ENCODE results near the gene TLL2.

TLL2 gene

DNA sequence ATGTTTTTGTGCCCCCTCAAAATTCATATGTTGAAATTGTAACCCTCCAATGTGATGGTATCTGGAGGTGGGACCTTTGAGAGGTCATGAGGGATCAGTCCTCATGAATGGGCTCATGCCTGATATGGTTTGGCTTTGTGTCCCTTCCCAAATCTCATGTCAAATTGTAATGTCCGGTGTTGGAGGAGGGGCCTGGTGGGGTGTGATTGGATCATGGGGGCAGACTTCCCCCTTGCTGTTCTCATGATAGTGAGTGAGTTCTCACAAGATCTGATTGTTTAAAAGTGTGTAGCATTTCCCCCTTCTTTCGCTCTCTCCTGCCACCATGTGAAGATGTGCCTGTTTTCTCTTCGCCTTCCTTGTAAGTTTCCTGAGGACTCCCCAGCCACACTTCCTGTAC, 53.4 kb downstream of the TLL2 start:
- no peak for DNase-seq

DNA sequence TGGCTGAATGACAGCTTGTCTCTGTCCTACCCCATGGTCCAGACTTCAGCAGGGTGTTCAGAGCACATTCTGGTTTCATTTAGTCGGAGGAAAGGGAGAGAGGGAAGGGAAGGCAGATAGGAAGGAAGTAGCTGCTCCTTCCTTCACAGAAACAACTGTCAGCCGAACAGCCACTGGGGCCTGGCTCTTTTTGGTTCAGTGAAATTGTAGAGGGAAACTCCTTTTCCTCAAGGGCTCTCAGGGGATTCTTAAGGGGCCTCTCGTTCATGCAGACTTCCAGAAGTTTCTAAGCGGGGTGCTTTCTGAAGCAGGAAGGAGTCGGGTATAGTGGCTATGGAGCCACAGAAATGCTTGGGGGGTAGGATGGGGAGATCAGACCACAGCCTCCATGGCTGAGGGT, 56.4 kb downstream of the TLL2 start:
- DNase-seq, result no peak

DNA sequence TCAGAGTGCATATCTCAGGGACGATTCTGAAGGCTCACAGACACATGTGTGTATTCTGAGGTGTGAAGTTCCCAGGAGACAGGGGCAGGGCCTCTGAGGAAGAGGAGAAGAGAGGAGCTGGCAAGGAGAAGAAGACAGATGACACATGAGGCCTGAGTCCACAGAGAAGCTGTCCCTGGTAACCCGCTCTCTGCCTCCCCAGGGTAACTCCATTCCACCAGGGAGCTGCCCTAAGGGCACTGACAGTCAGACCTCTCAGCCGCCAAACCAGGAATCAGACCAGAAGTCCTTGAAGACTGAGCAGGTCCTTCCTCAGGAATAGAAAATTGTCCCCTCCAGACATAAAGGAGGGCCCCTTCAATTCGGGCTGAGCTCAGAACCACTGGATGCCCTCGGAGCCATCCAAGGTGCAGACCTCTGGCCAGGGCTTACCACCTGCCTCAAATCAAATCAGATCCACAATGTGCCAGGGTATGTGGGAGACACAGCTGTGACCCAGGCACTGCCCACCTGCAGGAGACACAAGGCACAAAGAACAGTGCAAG, 57.4 kb downstream of the TLL2 start:
- no peak for DNase-seq

DNA sequence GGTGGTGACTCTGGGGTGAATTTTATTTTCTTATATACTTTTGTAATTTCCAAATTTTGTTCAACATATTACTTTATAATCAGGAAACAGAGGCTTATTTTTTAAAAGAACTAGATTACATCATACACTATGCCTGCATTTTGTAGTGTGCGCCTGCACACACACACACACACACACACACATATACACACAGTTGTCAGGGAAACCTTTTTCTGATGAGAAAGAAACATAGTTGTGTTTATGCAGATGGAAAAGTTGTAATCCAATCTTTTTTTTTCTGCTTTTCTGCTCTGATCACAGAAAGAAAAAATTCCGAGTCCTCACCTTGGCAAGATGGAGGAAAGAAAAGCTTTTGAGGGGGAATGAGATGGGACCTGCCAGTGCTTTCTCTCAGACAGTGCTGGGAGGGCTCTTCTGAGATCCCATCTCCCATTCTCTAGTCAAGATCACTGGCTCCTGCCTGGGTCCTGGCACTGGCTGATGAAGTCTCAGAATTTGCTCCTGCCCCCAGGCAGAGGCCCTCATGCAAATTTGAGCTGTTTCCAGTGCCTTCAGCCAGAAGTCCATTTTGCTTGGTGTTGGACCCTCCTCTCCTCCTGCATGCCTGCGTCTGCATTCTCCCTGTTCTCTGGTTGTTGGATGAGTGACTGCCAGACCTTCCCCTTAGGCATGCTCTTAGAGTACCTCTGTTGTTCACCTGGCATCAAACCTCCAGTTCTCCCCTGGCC, 59.7 kb downstream of the TLL2 start:
- DNase-seq, result no peak

DNA sequence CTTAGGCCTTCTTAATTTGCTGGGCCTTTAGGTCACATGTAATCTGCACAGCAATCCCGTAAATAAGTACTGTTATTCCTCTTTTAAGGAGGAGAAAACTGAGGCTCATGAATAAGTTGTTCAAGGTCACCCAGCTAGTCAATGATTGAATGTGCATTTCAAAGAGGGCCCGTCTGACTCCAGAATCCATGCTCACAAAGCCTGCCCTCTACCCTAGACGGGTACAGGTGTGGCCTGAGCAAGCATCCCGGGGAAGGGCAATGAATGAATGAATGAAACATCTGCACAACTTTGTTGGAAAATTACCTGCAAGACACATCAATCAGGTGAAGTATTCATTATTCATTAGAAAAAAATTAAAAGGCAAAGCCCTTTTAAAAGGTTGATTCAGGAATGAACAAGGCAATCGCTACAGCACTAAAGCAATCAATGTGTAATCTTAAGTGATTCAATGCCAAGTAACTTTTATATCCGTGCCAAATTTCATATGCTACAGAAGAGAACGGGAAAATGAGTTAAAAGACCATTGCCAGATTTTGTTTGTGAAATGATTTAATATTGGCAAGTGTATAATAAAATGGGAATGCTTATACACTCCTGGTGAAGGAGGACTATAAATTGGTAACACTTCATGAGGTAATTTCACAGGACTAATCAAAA, 61.1 kb downstream of the TLL2 start:
- no peak for DNase-seq

DNA sequence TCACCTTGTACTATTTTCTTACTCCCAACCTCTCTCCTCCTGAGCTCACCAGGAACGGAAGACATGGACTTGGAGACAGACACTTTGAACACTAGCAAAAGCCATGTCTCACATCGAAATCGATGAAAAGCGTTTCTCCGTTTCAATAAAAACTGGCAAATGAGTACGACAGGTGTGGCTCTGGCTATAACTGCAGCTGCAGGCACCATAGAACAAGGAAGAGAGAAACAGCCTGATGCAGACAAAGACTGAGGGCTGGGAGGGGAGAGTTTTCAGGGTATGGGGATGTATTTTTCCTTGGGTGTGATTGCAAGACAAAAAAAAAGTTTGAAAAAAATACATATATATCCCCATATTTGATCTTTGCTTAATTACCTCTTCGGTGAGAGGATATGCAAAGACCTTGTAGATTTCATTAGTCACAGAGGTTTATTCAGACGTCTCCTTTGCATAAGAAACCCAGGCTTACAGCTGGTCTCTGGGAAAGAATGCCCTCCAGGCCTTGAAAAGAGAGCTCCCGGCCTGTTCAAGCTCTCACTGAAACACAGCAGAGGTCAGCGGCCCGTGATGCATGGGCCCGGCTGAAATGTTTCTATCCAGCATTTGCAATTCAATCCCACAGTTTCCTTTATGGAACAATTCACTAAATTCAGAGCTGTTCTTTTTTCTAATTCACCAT, 63.1 kb downstream of the TLL2 start:
- DNase-seq, result no peak

DNA sequence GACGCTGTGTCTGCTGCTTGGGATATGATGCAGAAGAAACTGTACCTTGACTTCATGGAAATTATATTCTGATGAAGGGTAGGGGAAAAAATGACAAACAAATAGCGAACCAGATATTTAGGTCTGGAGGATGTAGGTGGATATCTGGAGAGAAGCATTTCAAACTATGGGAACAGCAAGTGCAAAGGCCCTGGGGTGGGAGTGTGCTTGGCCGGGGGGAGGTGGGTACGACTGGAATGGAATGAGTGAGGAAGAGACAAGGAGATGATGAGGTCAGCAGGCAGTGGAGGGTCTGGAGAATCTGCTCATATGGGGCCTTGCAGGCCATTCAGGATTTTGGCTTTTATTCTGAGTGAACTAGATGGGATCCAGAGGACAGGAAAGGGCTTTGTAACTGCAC, 65.2 kb downstream of the TLL2 start:
- no peak for DNase-seq

DNA sequence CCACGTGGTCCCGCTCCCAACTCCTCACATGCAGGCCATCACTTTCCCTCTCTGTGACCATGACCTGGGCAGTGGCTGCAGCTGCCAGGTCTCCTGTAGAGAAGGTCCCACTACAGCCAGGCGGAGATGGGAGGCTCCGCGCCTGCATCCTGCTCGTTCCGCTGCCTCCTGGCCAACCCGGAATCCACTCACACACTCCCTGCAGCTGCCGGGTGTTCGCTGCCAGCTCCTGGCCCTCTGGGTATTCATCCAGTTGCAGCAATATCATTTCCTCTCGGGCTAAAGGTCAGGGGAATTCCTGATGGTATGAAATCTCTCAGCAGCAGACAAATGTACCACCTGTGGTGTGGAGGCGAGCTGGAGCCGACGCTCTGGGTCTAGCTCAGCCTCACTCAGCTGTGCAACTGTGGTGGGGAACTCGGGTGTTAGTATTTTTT, 65.7 kb downstream of the TLL2 start:
- DNase-seq, result no peak

DNA sequence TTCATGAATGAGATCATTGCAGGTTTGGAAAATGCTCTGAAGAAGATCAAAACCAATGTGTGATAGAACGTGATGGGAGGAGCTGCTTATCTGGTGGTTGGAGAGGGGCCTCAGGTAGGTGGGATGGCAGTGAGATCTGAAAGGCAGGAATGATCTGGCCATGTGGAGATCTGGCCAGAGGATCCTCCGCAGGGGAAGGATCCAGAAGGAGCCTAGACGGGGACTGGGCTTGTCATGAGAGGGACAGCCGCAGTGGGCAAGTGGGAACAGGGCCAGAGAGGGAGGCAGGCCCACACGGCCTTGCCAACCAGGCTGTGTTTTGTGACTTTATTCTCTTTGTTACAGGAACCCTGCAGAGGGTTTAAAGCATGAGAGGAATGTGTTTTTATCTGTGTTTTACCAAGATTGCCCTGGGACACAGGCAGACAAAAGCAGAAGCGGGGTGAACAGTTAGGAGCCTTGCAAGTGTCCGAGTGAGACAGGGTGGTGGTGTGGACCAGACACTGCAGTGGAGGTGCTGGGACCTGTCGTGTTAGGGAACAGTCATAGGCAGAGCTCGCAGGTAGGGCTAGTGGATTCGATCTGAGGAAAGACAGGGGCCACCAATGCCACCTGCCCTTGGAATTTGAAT, 66.6 kb downstream of the TLL2 start:
- no peak for DNase-seq

DNA sequence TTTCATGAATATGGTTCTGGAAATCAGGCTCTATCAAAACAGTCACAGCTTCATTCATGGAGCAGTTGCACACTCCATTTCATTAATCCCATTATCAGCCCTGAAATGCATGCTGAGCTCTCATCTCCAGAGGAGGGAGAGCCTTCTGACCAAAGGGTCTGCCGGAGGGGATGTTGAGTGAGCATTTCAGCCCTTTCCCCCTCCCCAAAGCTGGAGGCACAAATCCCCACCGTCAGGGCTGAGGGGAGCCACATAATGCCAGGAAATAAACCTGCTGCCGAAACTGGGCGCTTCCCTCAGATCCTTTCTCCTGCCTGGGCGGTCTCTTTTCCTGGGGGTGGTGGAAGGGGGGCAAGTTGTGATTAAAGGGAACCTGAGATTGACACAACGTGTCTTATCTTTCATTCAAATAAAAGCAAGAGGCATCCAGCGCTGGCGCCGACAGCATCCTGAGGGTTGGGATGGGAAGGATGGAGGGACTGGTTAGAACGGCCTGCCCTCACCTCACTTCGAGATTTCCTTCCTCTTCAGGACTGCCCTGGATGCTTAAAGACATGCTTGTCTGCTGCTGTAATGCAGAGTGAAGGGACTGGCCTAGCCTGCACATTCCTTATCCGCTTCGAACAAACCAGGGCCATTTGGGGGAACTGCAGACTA, 71.6 kb downstream of the TLL2 start:
- DNase-seq, result no peak

DNA sequence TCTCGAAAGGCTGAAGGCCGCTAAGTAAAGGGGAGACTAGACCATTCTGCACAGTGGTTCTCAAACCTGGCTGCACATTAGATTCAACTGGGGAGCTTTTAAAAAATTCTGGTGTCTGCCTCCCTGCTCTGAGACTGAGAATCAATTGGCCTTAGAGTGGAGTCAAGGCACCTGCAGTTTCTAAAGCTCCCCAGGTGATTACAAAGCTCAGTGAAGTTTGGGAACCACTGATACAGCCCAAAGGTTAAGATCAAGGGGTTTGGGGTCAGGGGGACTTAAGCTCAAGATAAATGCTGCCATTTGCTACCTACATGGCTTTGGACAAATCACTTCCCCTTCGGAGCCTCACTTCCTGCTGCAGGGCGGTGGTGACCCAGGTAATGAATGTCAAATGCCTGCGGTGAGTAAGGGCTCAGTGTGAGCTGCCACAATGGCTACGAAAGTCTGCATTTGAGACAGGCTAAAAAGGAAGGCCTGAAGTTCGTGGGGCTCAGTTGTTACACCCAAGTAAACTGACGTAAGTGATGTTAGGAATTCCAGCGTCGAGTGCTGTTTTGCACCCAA, 72.3 kb downstream of the TLL2 start:
- DNase-seq, result no peak

DNA sequence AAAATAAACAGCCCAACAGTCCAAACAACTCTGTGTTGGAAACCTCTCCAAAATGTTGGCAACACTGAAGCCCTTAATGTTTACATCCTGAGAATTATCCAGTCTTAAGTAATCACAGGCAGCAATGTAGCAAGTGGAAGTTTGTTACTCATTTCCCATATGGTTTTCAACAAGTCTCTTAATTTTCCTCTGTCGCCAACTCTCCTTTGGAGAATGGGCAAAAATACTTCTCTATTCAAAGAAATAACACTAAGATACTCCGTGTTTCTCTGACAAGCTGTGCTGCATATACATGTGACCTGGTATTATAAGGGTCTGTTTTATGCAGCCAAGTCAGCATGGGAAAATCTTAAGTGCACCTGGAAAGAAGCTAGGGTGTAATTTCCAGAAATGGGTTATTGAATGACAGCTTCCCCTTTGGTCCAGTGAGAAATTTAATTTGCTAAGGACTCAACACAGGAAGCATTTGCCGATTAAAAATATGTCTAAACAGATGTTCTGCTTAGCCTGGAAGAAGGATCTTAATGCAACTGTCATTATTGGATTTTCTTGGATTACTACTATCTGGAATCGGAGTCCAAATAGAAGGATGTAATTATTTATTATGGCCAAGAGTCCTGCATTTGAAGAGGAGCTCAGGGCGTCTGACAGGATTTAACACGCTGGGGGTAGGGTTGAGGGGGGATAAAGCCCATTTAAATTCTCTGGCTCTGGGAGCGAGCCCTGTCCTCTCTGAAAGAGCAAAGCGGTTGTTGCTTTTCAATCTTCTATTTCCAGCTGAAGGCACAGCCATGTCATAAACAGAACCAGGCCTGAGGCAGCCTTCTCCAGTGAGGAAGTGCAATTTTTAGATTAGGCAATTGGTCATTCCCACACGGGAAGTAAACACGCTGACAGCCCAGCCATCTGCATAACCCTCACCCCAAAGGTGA, 73.1 kb downstream of the TLL2 start:
- DNase-seq, result no peak

DNA sequence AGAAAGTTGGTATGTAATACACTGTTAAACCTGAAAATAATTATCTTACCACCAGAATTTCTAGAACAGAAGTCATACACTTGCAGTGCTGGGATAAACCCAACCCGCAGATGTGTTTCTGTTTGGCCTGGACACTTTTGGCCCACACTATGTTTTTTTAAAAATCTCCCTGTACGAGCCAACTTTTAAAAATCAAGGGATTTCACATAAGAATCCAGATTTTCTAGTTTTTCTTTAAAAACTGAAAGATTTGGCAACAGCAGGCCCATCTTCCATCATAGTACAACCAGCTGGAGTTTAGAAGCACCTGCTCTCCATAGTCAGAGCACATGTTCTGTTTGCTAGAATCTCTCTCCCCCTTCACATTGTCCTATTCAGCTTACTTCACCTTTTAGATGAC, 74.0 kb downstream of the TLL2 start:
- no peak for DNase-seq

DNA sequence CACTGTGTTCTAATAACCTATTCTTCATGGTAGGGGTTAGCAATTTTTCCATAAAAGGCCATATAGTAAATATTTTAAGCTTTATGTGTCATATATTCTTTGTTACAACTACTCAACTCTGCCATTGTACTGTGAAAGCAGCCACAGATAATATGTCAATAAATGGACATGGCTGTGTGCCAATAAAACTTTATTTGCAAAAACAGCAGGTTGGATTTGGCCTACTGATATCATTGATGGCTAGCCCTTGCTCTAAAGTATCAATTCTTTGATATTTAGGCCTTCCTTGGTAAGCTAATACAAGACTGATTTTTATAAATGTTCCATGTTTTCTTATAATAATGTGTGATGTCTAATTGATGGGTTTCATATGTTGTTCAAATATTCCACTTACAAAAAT, 77.7 kb downstream of the TLL2 start:
- no peak for DNase-seq

DNA sequence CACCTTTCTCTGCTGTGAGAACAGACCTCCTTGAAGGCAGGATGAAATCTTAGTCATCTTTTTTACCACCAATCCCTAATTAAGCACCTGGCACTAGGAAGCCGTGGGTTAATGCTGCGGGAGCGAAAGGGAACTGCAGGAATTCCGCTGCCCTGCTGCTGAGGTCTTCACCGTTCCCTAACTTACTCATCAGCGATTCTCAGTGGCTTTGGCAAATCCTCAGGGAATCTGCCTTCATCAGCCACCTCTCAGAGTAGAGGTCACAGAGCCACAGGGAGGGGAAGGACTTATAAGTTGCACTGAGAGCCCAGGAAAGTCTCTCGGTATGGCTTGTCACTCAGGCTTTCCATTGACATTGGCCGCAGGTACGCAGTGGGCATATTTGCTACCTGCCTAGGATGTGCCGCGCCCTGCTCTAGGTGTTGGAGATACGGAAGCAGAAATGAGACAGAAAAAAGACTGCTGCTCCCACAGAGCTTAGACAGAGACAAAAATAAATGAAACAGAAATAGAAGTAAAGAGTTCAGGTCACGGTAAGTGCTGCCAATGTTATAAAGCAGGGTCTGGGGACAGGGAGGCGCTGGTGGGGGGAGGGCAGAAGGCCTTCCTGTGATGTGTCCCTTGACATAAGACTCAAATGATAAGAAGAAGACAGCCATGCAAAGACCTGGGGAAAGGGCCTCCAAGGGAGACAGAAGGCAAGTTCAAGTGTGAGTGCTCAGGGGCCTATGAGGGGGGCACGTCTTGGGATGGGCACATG, 82.3 kb downstream of the TLL2 start:
- DNase-seq, result no peak

DNA sequence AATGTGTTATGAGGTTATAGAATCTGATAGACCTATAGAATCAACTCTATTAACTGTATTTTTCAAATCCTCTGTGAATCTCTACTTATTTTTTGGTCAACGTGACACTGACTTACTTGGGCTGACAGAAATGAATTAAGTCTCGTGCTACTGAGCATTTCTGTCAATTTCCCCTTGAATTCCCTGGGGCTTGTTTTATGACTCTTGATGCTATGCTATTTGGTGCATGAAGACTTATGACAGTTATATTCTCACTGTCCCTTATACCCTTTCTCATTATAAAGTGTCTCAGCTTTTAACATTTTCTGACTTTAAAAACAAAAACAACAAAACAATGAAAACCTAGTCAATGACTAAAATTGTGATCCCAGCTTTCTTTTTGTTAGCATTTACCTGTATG, 86.4 kb downstream of the TLL2 start:
- DNase-seq, result no peak

DNA sequence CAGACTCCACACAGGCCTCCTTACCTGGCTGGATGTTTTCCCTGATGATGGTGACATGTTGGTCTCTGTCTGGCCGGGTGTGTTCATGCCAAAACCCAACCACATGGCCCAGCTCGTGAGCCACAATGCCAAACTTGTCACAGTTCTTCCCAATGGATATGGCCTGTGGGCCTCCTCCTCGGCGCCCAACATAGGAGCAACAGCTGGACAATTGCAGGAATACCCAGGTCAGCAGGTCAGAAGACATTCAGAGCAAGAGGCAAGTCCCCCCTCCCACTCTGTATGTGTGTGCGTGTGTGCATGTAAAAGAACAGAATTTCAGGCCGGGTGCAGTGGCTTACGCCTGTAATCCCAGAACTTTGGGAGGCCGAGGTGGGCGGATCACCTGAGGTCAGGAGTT, 91.2 kb downstream of the TLL2 start:
- no peak for DNase-seq

DNA sequence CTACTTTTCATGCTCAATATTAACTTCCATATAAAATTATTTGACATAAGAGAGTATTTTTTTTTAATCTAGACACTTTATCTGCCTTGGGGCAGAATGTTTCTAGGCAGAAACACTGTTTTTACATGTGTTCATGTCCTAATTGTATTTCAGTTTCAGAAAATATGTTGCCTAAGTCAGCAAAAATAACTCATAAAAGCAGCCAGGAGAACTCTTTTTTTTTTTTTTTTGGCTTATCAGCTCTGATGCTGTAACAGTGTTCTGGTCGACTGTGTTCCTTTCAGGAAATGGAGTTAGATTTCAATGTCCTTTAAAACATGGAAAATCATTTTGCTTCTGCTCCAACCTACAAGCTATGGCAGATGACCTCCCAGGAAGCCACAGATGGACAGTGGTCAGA, 91.7 kb downstream of the TLL2 start:
- no peak for DNase-seq

DNA sequence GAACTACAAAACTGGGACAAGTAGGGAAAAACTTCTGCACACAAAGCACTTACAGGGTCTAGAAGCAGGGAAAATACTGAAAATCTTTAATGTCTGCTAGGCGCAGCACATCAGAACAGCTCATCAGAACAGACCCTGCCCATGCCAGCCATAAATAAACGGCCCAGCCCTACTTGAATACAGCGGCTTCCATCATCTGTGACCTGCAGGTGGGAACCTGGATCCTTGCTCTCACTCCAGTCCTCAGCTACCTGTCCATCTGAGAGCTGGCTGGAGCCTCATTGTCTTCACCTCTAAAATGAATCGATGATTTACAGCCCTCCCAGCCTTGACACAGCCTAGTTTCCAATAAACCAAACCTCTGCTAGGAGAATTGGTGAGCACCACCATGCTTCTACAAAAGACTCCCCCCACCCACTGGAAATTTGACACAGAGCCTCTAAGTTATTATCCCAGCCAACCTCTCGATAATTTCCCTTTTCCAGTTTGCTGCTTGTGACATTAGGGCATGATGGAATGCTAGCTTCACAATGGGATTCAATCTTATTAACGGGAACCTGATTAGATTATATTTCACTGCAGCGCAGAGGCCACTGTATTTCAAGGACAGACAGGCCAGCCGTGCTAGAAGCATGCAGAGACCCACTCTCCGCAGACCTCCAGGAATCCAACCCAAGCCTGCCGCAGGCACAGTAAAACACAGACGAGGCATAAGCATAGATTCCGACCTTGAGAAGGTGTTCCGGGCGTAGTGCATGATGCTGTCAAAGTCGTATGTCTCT, 93.3 kb downstream of the TLL2 start:
- DNase-seq, result no peak

DNA sequence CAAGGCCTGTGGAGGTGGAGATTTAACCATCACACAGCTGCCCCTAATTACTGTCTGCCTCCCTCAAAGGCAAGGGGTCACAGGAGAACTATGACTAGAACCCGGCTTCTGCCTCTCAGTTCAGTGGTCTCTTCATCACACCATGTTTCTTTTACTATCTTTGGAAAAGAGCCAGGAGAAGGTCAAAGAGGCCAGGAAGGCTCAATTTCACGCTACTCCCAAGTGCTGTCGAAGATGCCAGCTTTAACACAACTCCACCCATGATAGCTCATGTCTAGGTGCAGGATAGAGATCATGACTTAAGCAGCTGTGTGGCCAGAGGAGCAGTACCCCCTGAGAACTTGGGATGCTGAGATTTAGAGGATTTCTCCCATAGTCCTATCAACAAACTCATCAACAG, 94.4 kb downstream of the TLL2 start:
- DNase-seq, result no peak
